Mononuclear cell (primary cell): Measurements from ENCODE around the gene NCKAP5. TPM values are rescaled to one million over a fixed set of nuclear protein-coding genes. Genes with fewer than 3 reads are reported as not detected.

Experiments used
- H3K27me3 ChIP-seq: 2 replicates; pipeline ENCODE4 v1.6.0; 2011; ENCODE audit warnings: low read length, control low read depth; ENCODE audit not compliant: insufficient read depth
- H3K4me1 ChIP-seq: 2 replicates; pipeline ENCODE4 v1.5.1; 2011; ENCODE audit warnings: mild to moderate bottlenecking, low read length, control low read depth; ENCODE audit not compliant: insufficient read depth
- H3K4me3 ChIP-seq: 2 replicates; pipeline ENCODE4 v1.5.1; 2011; ENCODE audit warnings: mild to moderate bottlenecking, low read length, moderate library complexity
- H3K9me3 ChIP-seq: 2 replicates; pipeline ENCODE4 v1.5.1; 2011; ENCODE audit warnings: low read depth, mild to moderate bottlenecking, control low read depth, low read length
- total RNA-seq: library from RNA; depleted of rRNA; stranded (reverse); fragments of >200 nt; gene quantifications from one replicate; pipeline ENCODE4 v1.2.3, GENCODE V29; 2012

Gene NCKAP5
- total RNA-seq, 1 donor, result under 0.01 TPM

GRCh38 chr2:132691556-132691955 lies 876.7 kb downstream of the NCKAP5 start:
- Histone ChIP-seq H3K27me3 (no peaks in the 10 kb centered on the region), H3K9me3 (no peaks in the 10 kb centered on the region), H3K4me1 (no peaks in the 10 kb centered on the region), H3K4me3 (no peak overlapping the region)

DNA sequence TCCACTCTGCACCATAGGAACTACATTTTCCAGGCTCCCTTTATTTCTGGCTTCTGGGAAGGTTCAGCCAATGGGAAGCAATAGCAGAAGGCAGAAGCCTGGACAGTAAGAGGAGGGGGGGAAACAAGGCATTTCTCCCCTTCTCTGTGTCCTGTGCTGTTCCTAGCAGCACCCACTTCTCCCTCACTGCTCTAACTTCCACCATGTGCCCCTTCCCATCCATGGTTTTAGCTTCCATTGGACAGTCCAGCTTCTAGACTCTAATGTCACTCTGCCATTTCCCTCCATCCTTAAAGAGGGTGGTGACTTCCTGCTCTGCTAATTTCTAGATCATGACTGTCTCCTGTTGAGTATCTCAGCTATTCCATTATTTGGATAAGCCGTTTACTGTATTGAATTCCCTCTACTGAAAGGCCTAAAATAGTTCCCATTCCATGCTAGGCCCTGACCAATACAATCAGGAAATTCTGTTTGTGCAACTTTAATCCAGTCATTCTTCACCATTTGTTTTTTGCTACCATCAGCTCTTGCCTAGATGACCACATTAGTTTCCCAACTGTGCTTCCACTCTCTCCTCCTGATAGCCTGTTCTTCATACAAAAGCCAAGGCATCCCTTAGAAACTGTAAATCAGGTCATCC lies 877.5 kb downstream of the NCKAP5 start:
- Histone ChIP-seq H3K9me3 (no peaks in the 10 kb centered on the region), H3K4me3 (no peak overlapping the region), H3K4me1 (no peaks in the 10 kb centered on the region), H3K27me3 (no peaks in the 10 kb centered on the region)

DNA sequence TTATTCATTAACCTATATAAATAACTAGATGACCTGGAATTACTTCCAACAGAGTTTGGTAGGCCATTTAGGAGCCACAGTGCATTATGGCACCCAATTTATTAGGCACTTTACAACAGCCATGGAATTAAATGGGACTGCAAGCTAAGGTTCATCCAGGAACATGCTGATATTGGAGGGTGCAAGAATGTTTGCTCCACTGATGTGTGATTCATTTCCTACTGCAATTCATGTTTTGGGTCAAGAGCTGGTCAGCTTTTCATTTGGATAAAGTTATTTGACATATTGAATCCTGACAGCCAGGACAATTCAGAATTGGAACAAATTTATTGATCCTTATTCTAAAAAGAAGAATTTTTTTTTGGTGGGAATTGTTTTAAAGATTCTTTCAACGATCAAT lies 886.5 kb downstream of the NCKAP5 start:
- H3K4me3 ChIP-seq, result no peak overlapping the region
- no peaks in the 10 kb centered on the region for H3K9me3 ChIP-seq
- no peaks in the 10 kb centered on the region for H3K4me1 ChIP-seq
- no peaks in the 10 kb centered on the region for H3K27me3 ChIP-seq

GRCh38 chr2:132680544-132680943 lies 887.7 kb downstream of the NCKAP5 start:
- Histone ChIP-seq H3K4me3 (no peak overlapping the region), H3K9me3 (no peaks in the 10 kb centered on the region), H3K4me1 (no peaks in the 10 kb centered on the region), H3K27me3 (no peaks in the 10 kb centered on the region)

- Histone ChIP-seq H3K27me3 (peaks cover 3% of the 10 kb centered on the region), H3K9me3 (no peaks in the 10 kb centered on the region), H3K4me3 (no peak overlapping the region), H3K4me1 (no peaks in the 10 kb centered on the region)
These were observed 889.8 kb downstream of the NCKAP5 start for GRCh38 chr2:132678483-132678882.

GRCh38 chr2:132677661-132678060 lies 890.6 kb downstream of the NCKAP5 start:
- no peaks in the 10 kb centered on the region for H3K9me3 ChIP-seq

DNA sequence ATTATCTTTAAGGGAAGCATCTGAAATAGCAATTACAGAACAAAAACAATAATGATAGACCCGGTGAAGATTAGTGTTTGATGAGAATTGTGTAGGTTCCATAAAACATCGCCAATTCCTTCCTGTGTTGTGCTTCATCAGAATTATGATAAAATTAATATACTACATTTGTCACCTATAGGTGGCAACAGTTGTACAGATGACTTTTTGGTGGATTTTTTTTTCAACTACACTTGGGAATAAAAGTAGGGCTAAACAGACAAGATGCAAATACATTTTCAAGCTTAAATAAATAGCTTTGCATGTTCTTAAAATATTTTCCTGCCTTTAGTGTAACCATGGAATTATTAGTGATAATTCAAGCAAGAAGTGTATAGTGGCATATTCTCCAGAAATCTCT lies 891.3 kb downstream of the NCKAP5 start:
- Histone ChIP-seq H3K4me1 (no peaks in the 10 kb centered on the region), H3K27me3 (peaks cover 13% of the 10 kb centered on the region), H3K4me3 (no peak overlapping the region), H3K9me3 (no peaks in the 10 kb centered on the region)

More at GRCh38 chr2:132677661-132678060, 890.6 kb downstream of the NCKAP5 start:
- no peak overlapping the region for H3K4me3 ChIP-seq
- peaks cover 7% of the 10 kb centered on the region for H3K27me3 ChIP-seq
- H3K4me1 ChIP-seq, result no peaks in the 10 kb centered on the region

- no peak overlapping the region for H3K4me3 ChIP-seq
- H3K9me3 ChIP-seq, result no peaks in the 10 kb centered on the region
- H3K4me1 ChIP-seq, result no peaks in the 10 kb centered on the region
- peaks cover 55% of the 10 kb centered on the region for H3K27me3 ChIP-seq
These were observed 897.0 kb downstream of the NCKAP5 start for GRCh38 chr2:132671151-132671835.

GRCh38 chr2:132670496-132671150 lies 897.6 kb downstream of the NCKAP5 start:
- Histone ChIP-seq H3K9me3 (no peaks in the 10 kb centered on the region), H3K4me3 (no peak overlapping the region), H3K4me1 (no peaks in the 10 kb centered on the region), H3K27me3 (peaks cover 55% of the 10 kb centered on the region)

- no peak within 1 kb of the TSS for H3K4me3 ChIP-seq
- peaks cover 55% of the 10 kb centered on the region for H3K27me3 ChIP-seq
- H3K9me3 ChIP-seq, result no peaks in the 10 kb centered on the region
- no peaks in the 10 kb centered on the region for H3K4me1 ChIP-seq
These were observed 898.3 kb downstream of the NCKAP5 start, which contains the start of gene LYPD1 for GRCh38 chr2:132669908-132670495. Gene LYPD1 (minus strand): TSS chr2:132670205. CDS start chr2:132669932, 273 bp downstream.

GRCh38 chr2:132668987-132669907 lies 899.0 kb downstream of the NCKAP5 start:
- no peak overlapping the region for H3K4me3 ChIP-seq
- H3K4me1 ChIP-seq, result no peaks in the 10 kb centered on the region
- H3K27me3 ChIP-seq, result peaks cover 55% of the 10 kb centered on the region
- H3K9me3 ChIP-seq, result no peaks in the 10 kb centered on the region

DNA sequence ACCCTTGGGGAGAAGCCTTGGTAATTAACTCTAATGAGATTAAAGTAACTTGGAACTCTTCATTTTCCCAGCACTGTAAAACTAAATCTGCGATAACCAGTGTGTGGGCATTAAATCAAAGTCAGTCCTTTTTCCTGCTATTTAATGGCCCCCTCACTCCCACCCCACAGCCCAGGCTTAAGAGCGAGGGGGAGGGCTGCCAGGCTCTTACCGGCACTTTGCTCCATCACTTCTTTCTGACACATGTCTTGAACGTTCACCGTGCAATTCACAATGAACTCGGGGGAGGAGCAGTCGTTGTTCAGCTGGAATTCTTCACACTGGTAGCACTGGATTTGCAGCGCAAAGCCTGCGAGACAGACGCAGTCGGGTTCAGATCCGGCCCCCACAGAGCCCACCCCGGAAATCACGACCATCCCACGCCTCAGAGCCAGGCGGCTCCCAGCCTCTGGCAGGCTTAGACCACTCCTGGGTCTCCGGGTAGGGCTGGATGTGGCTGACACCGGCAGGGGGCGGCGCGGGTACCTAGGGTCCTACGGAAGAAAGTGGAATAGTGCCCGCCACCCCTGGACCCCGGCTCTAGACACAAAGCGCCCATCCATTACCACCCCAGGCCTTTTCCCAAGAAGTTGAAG lies 900.0 kb downstream of the NCKAP5 start:
- H3K9me3 ChIP-seq, result no peaks in the 10 kb centered on the region
- peaks cover 52% of the 10 kb centered on the region for H3K27me3 ChIP-seq
- H3K4me3 ChIP-seq, result no peak overlapping the region
- H3K4me1 ChIP-seq, result no peaks in the 10 kb centered on the region

DNA sequence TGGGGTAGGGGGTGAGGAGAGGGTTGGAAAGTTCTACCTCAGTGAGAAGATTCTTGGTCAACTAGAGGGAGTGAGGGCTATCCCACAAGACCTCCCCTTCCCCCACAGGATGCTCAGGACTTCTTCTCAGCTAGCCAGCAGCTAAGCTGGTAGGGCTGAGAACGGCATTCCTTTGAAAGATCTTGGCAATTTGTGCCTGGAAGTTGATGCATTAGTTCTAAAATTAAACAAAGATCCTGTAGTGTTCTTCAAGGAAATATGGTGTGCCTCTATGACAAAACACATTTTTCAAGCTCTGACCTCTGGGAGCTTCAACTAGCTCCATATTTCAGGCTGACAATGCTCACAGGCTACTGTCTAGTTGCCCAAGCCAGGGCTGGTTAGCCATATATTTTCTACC lies 900.6 kb downstream of the NCKAP5 start:
- H3K4me3 ChIP-seq, result no peak overlapping the region
- H3K27me3 ChIP-seq, result peaks cover 49% of the 10 kb centered on the region
- H3K9me3 ChIP-seq, result no peaks in the 10 kb centered on the region
- no peaks in the 10 kb centered on the region for H3K4me1 ChIP-seq
